Neural crest cell (in vitro differentiated cells): ENCODE measurements around the gene OXLD1. TPM values are rescaled to one million over a fixed set of nuclear protein-coding genes. Genes with fewer than 3 reads are reported as not detected.
A peak's percentile ranks its signal among the peaks of the same experiment; 100 is the strongest.
"Not testable (repeated sequence)": the region's sequence is repeated elsewhere in the genome, so short reads cannot be mapped to it uniquely, and the experiment has no call there.

Experiments
- DNase-seq: peaks from one replicate; pipeline ENCODE4 v3.0.0; 2021; ENCODE audit warnings: low read depth, mixed read lengths, low spot score
- H3K27ac Mint-ChIP-seq: one replicate; pipeline ENCODE4 v1.8.0; 2021; ENCODE audit warnings: mild to moderate bottlenecking, mixed read lengths; ENCODE audit not compliant: unreplicated experiment
- H3K27me3 Mint-ChIP-seq: 2 replicates; pipeline ENCODE4 v1.8.0; 2021; ENCODE audit warnings: low read depth, mild to moderate bottlenecking, mixed read lengths
- H3K36me3 Mint-ChIP-seq: 2 replicates; pipeline ENCODE4 v1.8.0; 2021; ENCODE audit warnings: low read depth, mild to moderate bottlenecking, mixed read lengths
- H3K4me1 Mint-ChIP-seq: 2 replicates; pipeline ENCODE4 v1.8.0; 2021; ENCODE audit warnings: mixed read lengths
- H3K4me3 Mint-ChIP-seq: one replicate; pipeline ENCODE4 v1.8.0; 2021; ENCODE audit warnings: mild to moderate bottlenecking, mixed read lengths
- H3K9me3 Mint-ChIP-seq: 2 replicates; pipeline ENCODE4 v1.8.0; 2021; ENCODE audit warnings: mixed read lengths
- CTCF ChIP-seq: fragments of 200-600 bp; sonication (generic); conservative IDR thresholded peaks from 2 replicates; pipeline ENCODE4 v1.5.0; 2021; ENCODE audit warnings: antibody characterized with exemption, mild to moderate bottlenecking
- total RNA-seq: library from RNA; stranded (reverse); gene quantifications from 2 replicates; pipeline ENCODE4 v1.2.1, GENCODE V29; 2021

OXLD1 gene
- total RNA-seq, 1 donor from 2014 or later: 28.2 TPM

GRCh38 chr17:81631482-81631881 is 34.9 kb downstream of the OXLD1 start:
- peaks cover 9% of the 10 kb centered on the region for H3K36me3 Mint-ChIP-seq
- H3K4me1 Mint-ChIP-seq: peaks cover 11% of the 10 kb centered on the region
- H3K9me3 Mint-ChIP-seq: no peaks in the 10 kb centered on the region
- no peak for TF ChIP-seq CTCF
- no peak for DNase-seq
- peak overlapping the region; percentile 16 for H3K4me3 Mint-ChIP-seq
- no peak overlapping the region for H3K27ac Mint-ChIP-seq
- no peaks in the 10 kb centered on the region for H3K27me3 Mint-ChIP-seq

GRCh38 chr17:81630274-81630673 is 36.1 kb downstream of the OXLD1 start:
- Mint-ChIP-seq H3K27me3 (no peaks in the 10 kb centered on the region), H3K27ac (no peak overlapping the region), H3K4me1 (no peaks in the 10 kb centered on the region), H3K36me3 (peaks cover 15% of the 10 kb centered on the region), H3K4me3 (peak overlapping the region; percentile 19), H3K9me3 (no peaks in the 10 kb centered on the region)
- TF ChIP-seq CTCF: no peak
- DNase-seq: no peak

- no peaks in the 10 kb centered on the region for H3K4me1 Mint-ChIP-seq
- no peak for DNase-seq
- H3K9me3 Mint-ChIP-seq: no peaks in the 10 kb centered on the region
- peaks cover 36% of the 10 kb centered on the region for H3K36me3 Mint-ChIP-seq
- H3K4me3 Mint-ChIP-seq: no peak overlapping the region
- no peak for TF ChIP-seq CTCF
- no peaks in the 10 kb centered on the region for H3K27me3 Mint-ChIP-seq
- no peak overlapping the region for H3K27ac Mint-ChIP-seq
Observed at GRCh38 chr17:81621494-81622130, 44.8 kb downstream of the OXLD1 start.

- peaks cover 24% of the 10 kb centered on the region for H3K36me3 Mint-ChIP-seq
- H3K27me3 Mint-ChIP-seq, H3K4me3 Mint-ChIP-seq, H3K27ac Mint-ChIP-seq, DNase-seq, H3K4me1 Mint-ChIP-seq, H3K9me3 Mint-ChIP-seq: not testable (repeated sequence)
Observed at GRCh38 chr17:81618307-81618706, 48.1 kb downstream of the OXLD1 start.

GRCh38 chr17:81616877-81617276 is 49.5 kb downstream of the OXLD1 start:
- no peak overlapping the region for H3K27ac Mint-ChIP-seq
- H3K27me3 Mint-ChIP-seq: no peaks in the 10 kb centered on the region
- no peak for TF ChIP-seq CTCF
- DNase-seq: no peak
- no peak overlapping the region for H3K4me3 Mint-ChIP-seq
- H3K36me3 Mint-ChIP-seq: peaks cover 24% of the 10 kb centered on the region
- H3K4me1 Mint-ChIP-seq: no peaks in the 10 kb centered on the region
- H3K9me3 Mint-ChIP-seq: no peaks in the 10 kb centered on the region

GRCh38 chr17:81615401-81615930 is 50.9 kb downstream of the OXLD1 start:
- no peak overlapping the region for H3K4me3 Mint-ChIP-seq
- H3K9me3 Mint-ChIP-seq: no peaks in the 10 kb centered on the region
- TF ChIP-seq CTCF: no peak
- no peak overlapping the region for H3K27ac Mint-ChIP-seq
- H3K36me3 Mint-ChIP-seq: peaks cover 20% of the 10 kb centered on the region
- H3K27me3 Mint-ChIP-seq: no peaks in the 10 kb centered on the region
- H3K4me1 Mint-ChIP-seq: no peaks in the 10 kb centered on the region
- DNase-seq: no peak
